Activated T-helper 9 cell treated with anti-CD3 and anti-CD28 coated beads, Interleukin-2, amount 50 U/mL, for 16 hours (primary cell): ENCODE data around the gene APH1B.
"Not testable (repeated sequence)": the region's sequence is repeated elsewhere in the genome, so short reads cannot be mapped to it uniquely, and the experiment has no call there.

Source experiments
- DNase-seq: peaks from one replicate; pipeline ENCODE4 v3.0.0-alpha.2; 2020; ENCODE audit warnings: low read depth

APH1B gene

GRCh38 chr15:63331456-63331855 lies 54.1 kb downstream of the APH1B start:
- no peak for DNase-seq

GRCh38 chr15:63332367-63333124 lies 55.1 kb downstream of the APH1B start:
- no peak for DNase-seq

- DNase-seq: no peak
Observed at GRCh38 chr15:63334821-63335220, 57.4 kb downstream of the APH1B start.

- no peak for DNase-seq
Observed at GRCh38 chr15:63335543-63336240, 58.3 kb downstream of the APH1B start.

GRCh38 chr15:63337046-63337445 lies 59.6 kb downstream of the APH1B start:
- DNase-seq: no peak

- DNase-seq: no peak
Observed at GRCh38 chr15:63338170-63338569, 60.8 kb downstream of the APH1B start.

- no peak for DNase-seq
Observed at GRCh38 chr15:63339006-63339766, 61.8 kb downstream of the APH1B start.

GRCh38 chr15:63339836-63340235 lies 62.4 kb downstream of the APH1B start:
- DNase-seq: no peak

- no peak for DNase-seq
Observed at GRCh38 chr15:63340353-63340752, 62.9 kb downstream of the APH1B start.

GRCh38 chr15:63340878-63341277 lies 63.5 kb downstream of the APH1B start:
- DNase-seq: no peak

- no peak for DNase-seq
Observed at GRCh38 chr15:63341898-63342297, 64.5 kb downstream of the APH1B start.

- DNase-seq: not testable (repeated sequence)
Observed at GRCh38 chr15:63342996-63343562, 65.7 kb downstream of the APH1B start.

- no peak for DNase-seq
Observed at GRCh38 chr15:63344731-63345390, 67.5 kb downstream of the APH1B start.

- no peak for DNase-seq
Observed at GRCh38 chr15:63345391-63345752, 68.0 kb downstream of the APH1B start.

- DNase-seq: no peak
Observed at GRCh38 chr15:63347074-63347857, 69.9 kb downstream of the APH1B start.

GRCh38 chr15:63348392-63348791 lies 71.0 kb downstream of the APH1B start:
- DNase-seq: no peak

- DNase-seq: no peak
Observed at GRCh38 chr15:63349156-63349555, 71.8 kb downstream of the APH1B start.

- DNase-seq: no peak
Observed at GRCh38 chr15:63349621-63350020, 72.2 kb downstream of the APH1B start.

- DNase-seq: no peak
Observed at GRCh38 chr15:63350178-63350621, 72.8 kb downstream of the APH1B start.

GRCh38 chr15:63351170-63351569 lies 73.8 kb downstream of the APH1B start:
- no peak for DNase-seq

GRCh38 chr15:63352808-63353207 lies 75.4 kb downstream of the APH1B start:
- DNase-seq: no peak
